ENCODE measurements around the gene SHMT2.

Gene SHMT2

DNA sequence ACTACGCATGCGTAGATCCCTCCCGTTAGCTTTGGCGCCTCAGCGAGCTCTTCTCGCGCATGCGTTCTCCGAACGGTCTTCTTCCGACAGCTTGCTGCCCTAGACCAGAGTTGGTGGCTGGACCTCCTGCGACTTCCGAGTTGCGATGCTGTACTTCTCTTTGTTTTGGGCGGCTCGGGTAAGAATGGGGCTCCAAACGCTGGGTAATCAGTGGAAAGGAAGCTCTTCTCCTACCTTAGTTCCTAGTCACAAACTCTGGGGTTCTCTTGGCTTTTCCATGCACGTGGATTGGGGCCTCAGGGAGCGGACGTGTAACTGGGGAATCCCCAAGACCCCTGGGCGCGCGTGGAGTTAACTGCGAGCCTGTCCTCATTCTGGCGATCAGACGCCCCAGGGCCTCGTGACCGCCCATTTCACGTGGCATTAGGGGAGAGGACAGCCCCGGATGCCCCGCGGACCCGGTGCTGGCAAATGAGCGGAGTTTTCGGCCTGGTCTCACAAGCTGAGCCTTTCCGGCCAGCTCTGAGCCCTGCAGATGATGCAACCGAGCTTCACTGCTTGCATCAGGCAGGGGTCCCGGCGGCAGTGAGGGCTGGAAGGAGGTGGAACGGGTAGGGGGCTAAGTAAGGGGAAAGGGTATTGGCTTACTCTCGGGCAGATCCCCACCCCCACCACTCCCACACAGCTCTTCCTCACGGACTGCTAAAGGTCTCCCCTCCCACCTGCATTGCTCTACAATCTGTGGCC lies at the start of gene SHMT2:
Gene SHMT2, plus strand, starts transcription at position 78 of the 747 bp plus-strand sequence. Its CDS starts 68 bp downstream, at position 146.
- H3K27me3 Mint-ChIP-seq (ENCODE audit: low read depth): peaks cover 26% of the 10 kb centered on the region
- H3K4me1 Mint-ChIP-seq (ENCODE audit: low read depth): peaks cover 46% of the 10 kb centered on the region
- H3K36me3 Mint-ChIP-seq (ENCODE audit: low read depth): peaks cover 39% of the 10 kb centered on the region
- no peaks in the 10 kb centered on the region for H3K9me3 Mint-ChIP-seq
- peak within 1 kb of the TSS; percentile 95 for H3K27ac Mint-ChIP-seq
- H3K4me3 Mint-ChIP-seq: peak within 1 kb of the TSS; percentile 99

GRCh38 chr12:57180321-57180989 lies 49.1 kb upstream of the SHMT2 start:
- Mint-ChIP-seq H3K27ac (no peak overlapping the region), H3K36me3 (ENCODE audit: low read depth) (no peaks in the 10 kb centered on the region), H3K9me3 (no peaks in the 10 kb centered on the region), H3K27me3 (ENCODE audit: low read depth) (no peaks in the 10 kb centered on the region), H3K4me1 (ENCODE audit: low read depth) (peaks cover 3% of the 10 kb centered on the region), H3K4me3 (no peak overlapping the region)

DNA sequence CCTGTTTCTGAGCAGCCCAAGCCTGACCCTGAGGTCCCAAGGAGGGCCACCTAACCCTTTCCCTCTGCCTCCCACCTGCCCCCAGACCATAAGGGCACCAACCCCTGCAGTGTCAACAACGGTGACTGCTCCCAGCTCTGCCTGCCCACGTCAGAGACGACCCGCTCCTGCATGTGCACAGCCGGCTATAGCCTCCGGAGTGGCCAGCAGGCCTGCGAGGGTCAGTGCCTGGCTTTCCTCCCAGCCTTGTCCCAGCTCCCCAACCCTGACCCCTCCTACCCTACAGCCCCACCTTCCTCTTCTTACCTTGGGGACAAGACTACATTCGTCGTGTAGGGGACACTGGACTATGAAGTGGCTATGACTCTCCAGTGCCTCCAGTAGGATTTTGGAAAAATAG lies 48.4 kb upstream of the SHMT2 start:
- Mint-ChIP-seq H3K36me3 (ENCODE audit: low read depth) (no peaks in the 10 kb centered on the region), H3K4me1 (ENCODE audit: low read depth) (peaks cover 3% of the 10 kb centered on the region), H3K27ac (no peak overlapping the region), H3K9me3 (no peaks in the 10 kb centered on the region), H3K27me3 (ENCODE audit: low read depth) (no peaks in the 10 kb centered on the region), H3K4me3 (no peak overlapping the region)

DNA sequence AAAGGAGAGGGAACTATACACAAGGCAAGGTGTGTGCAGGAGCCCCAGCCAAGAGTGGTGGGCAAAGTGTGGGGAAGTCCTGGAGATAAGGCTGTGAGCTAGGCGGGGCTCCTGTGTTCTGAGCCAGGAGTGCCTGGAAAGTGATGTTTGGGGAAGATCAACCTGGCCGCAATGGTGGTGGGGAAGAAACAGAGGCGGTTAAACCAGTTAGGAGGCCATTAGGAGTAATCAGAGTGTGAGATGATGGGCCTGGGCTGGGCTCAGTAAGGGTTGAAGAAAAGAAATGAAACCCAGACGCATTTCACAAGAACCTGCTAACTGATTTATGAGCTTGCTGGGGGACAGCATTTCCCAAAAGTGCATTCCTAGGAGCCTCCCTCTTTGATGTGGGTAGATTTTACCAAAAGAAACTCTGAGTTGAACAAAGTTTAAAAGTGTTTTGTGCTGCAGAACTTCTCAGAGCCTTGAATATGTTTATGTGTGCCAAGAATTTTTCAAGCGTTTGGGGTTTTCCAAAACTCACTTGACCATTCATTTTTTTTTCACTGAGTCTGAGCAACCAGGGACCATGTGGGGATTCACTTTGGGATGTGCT lies 47.9 kb upstream of the SHMT2 start:
- Mint-ChIP-seq H3K27ac (no peak overlapping the region), H3K9me3 (no peaks in the 10 kb centered on the region), H3K36me3 (ENCODE audit: low read depth) (no peaks in the 10 kb centered on the region), H3K4me3 (no peak overlapping the region), H3K27me3 (ENCODE audit: low read depth) (no peaks in the 10 kb centered on the region), H3K4me1 (ENCODE audit: low read depth) (peaks cover 3% of the 10 kb centered on the region)

DNA sequence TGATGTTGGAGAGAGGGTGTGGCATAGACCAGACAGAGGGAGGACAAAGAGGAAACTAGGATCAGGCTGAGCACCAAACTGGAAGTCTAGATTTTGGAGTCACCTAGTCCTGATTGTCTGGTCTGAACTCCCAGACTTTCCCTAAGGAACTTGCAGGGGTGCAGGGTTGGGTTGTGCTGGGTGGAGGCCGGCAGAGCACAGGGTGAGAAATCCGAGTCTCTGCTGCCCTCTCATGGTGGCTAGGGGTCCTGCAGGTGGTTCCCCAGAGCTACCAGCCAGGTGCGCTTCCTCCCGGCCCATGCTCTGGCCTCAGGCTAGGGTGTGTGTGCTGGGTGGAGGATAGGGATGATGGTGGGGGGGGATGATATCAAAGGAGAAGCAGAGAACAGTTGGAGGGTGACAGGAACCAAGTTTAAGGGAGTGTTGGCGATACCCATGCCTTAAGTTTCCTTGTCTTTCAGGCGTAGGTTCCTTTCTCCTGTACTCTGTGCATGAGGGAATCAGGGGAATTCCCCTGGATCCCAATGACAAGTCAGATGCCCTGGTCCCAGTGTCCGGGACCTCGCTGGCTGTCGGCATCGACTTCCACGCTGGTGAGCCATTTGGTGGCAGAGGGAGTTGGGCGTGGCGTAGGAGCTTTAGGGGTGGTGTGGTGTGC lies 46.5 kb upstream of the SHMT2 start:
- no peak overlapping the region for H3K4me3 Mint-ChIP-seq
- no peak overlapping the region for H3K27ac Mint-ChIP-seq
- H3K9me3 Mint-ChIP-seq: no peaks in the 10 kb centered on the region
- H3K4me1 Mint-ChIP-seq (ENCODE audit: low read depth): peaks cover 3% of the 10 kb centered on the region
- no peaks in the 10 kb centered on the region for H3K27me3 Mint-ChIP-seq (ENCODE audit: low read depth)
- H3K36me3 Mint-ChIP-seq (ENCODE audit: low read depth): no peaks in the 10 kb centered on the region

- no peaks in the 10 kb centered on the region for H3K27me3 Mint-ChIP-seq (ENCODE audit: low read depth)
- no peak overlapping the region for H3K4me3 Mint-ChIP-seq
- H3K27ac Mint-ChIP-seq: no peak overlapping the region
- peaks cover 3% of the 10 kb centered on the region for H3K4me1 Mint-ChIP-seq (ENCODE audit: low read depth)
- no peaks in the 10 kb centered on the region for H3K9me3 Mint-ChIP-seq
- no peaks in the 10 kb centered on the region for H3K36me3 Mint-ChIP-seq (ENCODE audit: low read depth)
Measured at GRCh38 chr12:57183939-57184725, 45.4 kb upstream of the SHMT2 start.

- H3K27ac Mint-ChIP-seq: no peak overlapping the region
- H3K27me3 Mint-ChIP-seq (ENCODE audit: low read depth): no peaks in the 10 kb centered on the region
- no peaks in the 10 kb centered on the region for H3K9me3 Mint-ChIP-seq
- no peaks in the 10 kb centered on the region for H3K36me3 Mint-ChIP-seq (ENCODE audit: low read depth)
- H3K4me3 Mint-ChIP-seq: no peak overlapping the region
- peaks cover 3% of the 10 kb centered on the region for H3K4me1 Mint-ChIP-seq (ENCODE audit: low read depth)
Measured at GRCh38 chr12:57185403-57185802, 44.1 kb upstream of the SHMT2 start.

GRCh38 chr12:57185906-57186508 lies 43.5 kb upstream of the SHMT2 start:
- Mint-ChIP-seq H3K27me3 (ENCODE audit: low read depth) (no peaks in the 10 kb centered on the region), H3K4me3 (no peak overlapping the region), H3K4me1 (ENCODE audit: low read depth) (peaks cover 3% of the 10 kb centered on the region), H3K27ac (no peak overlapping the region), H3K9me3 (no peaks in the 10 kb centered on the region), H3K36me3 (ENCODE audit: low read depth) (no peaks in the 10 kb centered on the region)

- Mint-ChIP-seq H3K36me3 (ENCODE audit: low read depth) (no peaks in the 10 kb centered on the region), H3K27ac (no peak overlapping the region), H3K9me3 (no peaks in the 10 kb centered on the region), H3K27me3 (ENCODE audit: low read depth) (no peaks in the 10 kb centered on the region), H3K4me1 (ENCODE audit: low read depth) (peaks cover 3% of the 10 kb centered on the region), H3K4me3 (no peak overlapping the region)
Measured at GRCh38 chr12:57187222-57188089, 42.1 kb upstream of the SHMT2 start.

DNA sequence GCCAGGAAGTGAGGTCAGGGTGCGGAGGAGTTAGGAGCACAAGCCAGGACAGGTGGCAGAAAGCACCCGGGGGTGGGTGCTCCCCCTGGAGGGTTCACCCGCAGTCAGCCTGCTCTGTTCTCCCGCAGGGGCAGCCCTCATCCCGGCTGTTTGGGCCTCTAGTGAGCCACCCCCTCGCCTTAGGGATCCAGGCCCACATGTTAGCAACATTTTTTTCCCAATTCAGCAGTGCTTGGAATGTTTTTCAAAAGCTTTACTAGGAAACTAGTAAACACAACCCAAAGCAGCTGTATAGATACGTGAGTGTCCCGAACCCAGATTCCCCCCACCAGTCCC lies 41.5 kb upstream of the SHMT2 start:
- no peaks in the 10 kb centered on the region for H3K27me3 Mint-ChIP-seq (ENCODE audit: low read depth)
- H3K36me3 Mint-ChIP-seq (ENCODE audit: low read depth): no peaks in the 10 kb centered on the region
- no peak overlapping the region for H3K4me3 Mint-ChIP-seq
- no peaks in the 10 kb centered on the region for H3K9me3 Mint-ChIP-seq
- H3K4me1 Mint-ChIP-seq (ENCODE audit: low read depth): peaks cover under 1% of the 10 kb centered on the region
- H3K27ac Mint-ChIP-seq: no peak overlapping the region

DNA sequence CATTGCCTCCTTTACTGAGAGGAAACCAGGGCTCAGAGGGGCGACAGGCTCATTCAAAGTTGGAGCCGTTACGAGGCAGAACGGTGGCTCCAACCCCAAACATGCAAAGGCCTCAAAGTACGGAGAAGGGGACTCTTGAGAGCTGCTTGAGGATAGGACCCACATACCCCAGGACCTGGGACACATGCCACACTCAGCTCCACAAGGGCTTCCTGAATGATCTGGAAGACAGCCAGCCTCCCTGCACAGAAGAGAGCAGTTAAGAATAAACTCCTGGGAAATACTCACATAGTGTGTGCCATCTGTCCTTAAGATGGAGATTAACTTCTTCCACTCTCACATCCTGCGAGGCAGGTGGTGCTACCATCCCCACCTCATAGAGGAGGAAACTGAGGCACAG lies 39.5 kb upstream of the SHMT2 start:
- Mint-ChIP-seq H3K27ac (no peak overlapping the region), H3K9me3 (no peaks in the 10 kb centered on the region), H3K27me3 (ENCODE audit: low read depth) (no peaks in the 10 kb centered on the region), H3K4me1 (ENCODE audit: low read depth) (no peaks in the 10 kb centered on the region), H3K36me3 (ENCODE audit: low read depth) (no peaks in the 10 kb centered on the region), H3K4me3 (no peak overlapping the region)

DNA sequence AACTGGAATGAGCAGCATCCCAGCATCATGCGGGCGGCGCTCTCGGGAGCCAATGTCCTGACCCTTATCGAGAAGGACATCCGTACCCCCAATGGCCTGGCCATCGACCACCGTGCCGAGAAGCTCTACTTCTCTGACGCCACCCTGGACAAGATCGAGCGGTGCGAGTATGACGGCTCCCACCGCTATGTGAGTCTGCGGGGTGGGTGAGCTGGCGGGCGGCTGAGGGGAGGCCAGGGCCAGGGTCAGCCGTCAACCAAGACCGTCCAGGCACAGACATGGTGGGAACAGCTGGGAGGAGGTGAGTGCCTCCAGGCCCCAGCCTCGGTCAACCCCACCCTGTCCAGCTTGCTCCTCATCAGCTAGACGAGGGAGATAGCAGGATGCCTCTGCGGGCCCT lies 38.7 kb upstream of the SHMT2 start:
- Mint-ChIP-seq H3K4me3 (no peak overlapping the region), H3K4me1 (ENCODE audit: low read depth) (no peaks in the 10 kb centered on the region), H3K9me3 (no peaks in the 10 kb centered on the region), H3K27me3 (ENCODE audit: low read depth) (no peaks in the 10 kb centered on the region), H3K27ac (no peak overlapping the region), H3K36me3 (ENCODE audit: low read depth) (no peaks in the 10 kb centered on the region)

DNA sequence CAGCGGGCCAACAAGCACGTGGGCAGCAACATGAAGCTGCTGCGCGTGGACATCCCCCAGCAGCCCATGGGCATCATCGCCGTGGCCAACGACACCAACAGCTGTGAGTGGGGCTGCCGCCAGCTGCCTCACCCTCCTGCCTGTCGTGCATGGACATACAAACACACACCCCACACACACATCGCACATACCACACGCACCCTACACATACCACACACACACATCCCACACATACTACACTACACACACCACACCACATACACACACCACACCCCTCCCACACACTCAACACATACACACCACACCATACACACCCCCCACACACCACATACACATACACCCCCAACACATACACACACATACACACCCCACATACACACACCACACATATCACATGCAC lies 38.1 kb upstream of the SHMT2 start:
- H3K4me3 Mint-ChIP-seq: no peak overlapping the region
- H3K27me3 Mint-ChIP-seq (ENCODE audit: low read depth): no peaks in the 10 kb centered on the region
- H3K9me3 Mint-ChIP-seq: no peaks in the 10 kb centered on the region
- no peaks in the 10 kb centered on the region for H3K36me3 Mint-ChIP-seq (ENCODE audit: low read depth)
- no peaks in the 10 kb centered on the region for H3K4me1 Mint-ChIP-seq (ENCODE audit: low read depth)
- no peak overlapping the region for H3K27ac Mint-ChIP-seq
